ENCODE measurements around the gene CDRT4. TPM values are rescaled to one million over a fixed set of nuclear protein-coding genes. Genes with fewer than 3 reads are reported as not detected.
A peak's percentile ranks its signal among the peaks of the same experiment; 100 is the strongest.
"Not testable (repeated sequence)": the region's sequence is repeated elsewhere in the genome, so short reads cannot be mapped to it uniquely, and the experiment has no call there.

CDRT4 gene
- total RNA-seq, 1 donor from 2014 or later: 3.4 TPM

- no peak for DNase-seq (ENCODE audit: low read depth)
Observed at GRCh38 chr17:15457723-15458094, 9.7 kb downstream of the CDRT4 start.

DNA sequence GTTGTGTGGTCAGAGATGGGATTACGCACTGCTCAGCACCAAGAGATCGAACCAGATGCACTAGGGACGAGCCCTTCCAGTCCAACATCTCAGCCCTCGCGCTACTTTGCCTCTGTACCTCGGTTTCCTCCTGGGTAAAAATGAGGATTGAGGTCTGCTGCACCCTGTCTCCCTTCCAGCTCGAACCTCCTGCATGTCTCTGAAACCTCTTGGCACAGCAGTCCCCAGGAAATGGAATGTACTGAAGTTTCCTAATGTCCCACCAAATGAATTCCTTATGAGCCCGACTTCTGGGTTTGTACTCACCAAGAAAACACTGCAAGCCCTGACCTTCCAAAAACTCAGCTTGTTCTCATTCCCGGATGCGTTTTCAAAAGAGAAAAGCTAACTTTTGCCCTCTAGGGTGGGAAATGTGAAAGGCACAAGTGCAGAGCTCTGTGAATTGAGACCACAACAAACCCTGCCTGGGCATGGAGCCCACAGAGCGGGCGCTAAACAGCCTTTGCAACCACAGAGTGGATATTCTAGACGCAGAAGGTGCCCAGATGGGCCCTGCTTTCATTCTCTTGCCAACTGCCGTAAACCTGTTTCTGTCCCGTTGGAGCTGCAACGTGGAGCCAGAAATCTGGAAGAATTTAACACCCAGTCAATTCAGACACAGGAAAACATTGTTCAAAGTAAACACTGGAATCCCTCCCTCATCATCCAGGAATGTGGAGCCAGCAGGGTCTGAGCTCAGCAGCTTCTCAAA lies 10.3 kb downstream of the CDRT4 start:
- peak; percentile 99 for DNase-seq (ENCODE audit: low read depth)

DNA sequence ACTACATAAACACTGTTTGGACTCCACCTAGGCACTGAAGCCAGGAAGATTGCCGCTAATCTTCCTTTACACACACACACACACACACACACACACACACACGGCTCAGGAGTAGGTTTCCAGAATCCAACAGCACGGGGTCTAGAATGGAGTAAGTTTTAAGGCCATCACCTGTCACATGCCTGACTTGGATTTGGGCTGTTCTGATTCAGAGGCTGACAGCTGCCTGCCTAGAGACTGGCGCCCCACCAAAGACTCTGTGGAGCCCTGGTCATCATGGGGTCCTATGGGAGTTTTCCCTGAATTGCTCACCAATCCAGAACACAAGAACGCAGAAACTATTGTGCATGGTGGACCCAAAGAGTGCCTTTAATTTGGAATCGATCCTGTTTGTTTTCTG lies 10.9 kb downstream of the CDRT4 start:
- peak; percentile 94 for DNase-seq (ENCODE audit: low read depth)

GRCh38 chr17:15454346-15454745 lies 13.1 kb downstream of the CDRT4 start:
- no peak for DNase-seq (ENCODE audit: low read depth)

DNA sequence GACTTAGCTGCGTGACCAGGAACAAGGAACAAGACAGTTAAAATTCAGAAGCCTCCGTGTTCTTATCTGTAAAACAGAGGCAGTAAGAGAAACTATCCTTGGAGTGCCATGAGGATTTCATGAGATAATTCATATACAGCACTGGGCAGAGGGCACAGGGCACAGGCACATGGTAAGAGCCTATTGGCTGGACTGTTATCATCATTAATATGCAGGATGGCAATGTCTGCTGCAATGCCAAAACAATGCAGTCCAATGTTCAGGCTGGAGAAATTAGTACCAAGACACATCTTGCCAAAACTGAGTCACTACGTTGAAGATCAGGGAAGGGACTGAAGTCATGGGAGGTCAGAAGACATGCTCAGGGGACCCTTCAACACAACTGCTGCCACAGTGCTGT lies 13.6 kb downstream of the CDRT4 start:
- no peak for DNase-seq (ENCODE audit: low read depth)

DNA sequence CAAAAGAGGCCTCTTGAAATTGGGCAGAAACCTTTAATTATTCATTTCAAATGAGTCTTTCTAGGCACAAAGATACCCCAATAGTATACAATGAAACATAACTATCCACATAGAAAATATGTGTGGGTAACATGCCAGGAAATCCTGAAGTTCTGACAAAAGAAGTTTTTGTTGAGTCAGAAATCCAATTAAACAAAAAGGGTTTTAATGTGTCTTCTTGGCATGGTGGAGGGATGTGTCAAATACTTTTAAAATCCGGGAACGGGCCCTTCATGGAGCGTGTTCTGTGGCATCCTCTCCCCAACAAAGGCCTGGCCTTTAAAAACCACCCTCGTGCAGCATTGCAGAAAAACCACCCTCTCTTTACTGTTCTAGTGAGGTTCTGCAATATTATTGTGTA lies 14.2 kb downstream of the CDRT4 start:
- no peak for DNase-seq (ENCODE audit: low read depth)

DNA sequence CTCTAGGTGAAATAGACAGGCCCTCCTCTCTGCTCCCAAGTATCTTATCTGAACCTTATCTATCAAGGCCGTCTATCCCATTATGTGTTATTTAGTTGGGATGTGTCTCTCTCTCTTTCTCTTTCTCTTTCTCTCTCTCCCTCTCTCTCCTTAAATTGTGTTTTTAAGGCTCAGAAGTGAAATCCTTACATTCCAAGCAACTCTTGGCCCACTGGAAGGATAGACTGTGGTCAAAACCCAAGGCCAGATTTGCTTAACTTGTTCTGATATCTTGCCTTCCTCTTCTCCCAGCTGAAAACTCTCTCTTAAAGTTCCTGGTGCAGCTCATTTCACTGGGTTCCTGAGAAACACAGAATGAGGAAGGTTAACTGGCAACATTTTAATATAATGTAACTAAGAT lies 14.7 kb downstream of the CDRT4 start:
- no peak for DNase-seq (ENCODE audit: low read depth)

- DNase-seq (ENCODE audit: low read depth): no peak
Observed at GRCh38 chr17:15451680-15452079, 15.7 kb downstream of the CDRT4 start.

DNA sequence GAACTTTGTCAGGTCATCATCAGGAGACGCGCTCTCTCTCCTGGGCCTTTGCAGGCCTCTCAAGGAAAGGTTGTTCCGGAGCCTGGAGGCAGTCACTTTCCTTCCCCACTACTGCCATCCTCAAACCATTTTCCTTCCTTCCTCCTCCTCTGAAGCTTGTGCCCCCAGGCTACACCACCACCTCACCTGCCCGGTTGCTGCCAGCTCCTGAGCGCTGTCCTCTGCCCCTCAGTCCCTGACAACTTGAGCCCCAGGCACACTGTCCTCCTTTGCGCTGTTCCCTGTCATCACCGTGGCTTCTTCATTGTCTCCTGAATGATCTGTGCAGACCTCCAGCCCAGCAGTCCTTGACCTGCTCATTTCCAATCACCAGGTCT lies 18.9 kb downstream of the CDRT4 start:
- no peak for DNase-seq (ENCODE audit: low read depth)

- no peak for DNase-seq (ENCODE audit: low read depth)
Observed at GRCh38 chr17:15447928-15448579, 19.4 kb downstream of the CDRT4 start.

- no peak for DNase-seq (ENCODE audit: low read depth)
Observed at GRCh38 chr17:15446036-15446435, 21.4 kb downstream of the CDRT4 start.

- DNase-seq (ENCODE audit: low read depth): no peak
Observed at GRCh38 chr17:15444805-15445204, 22.6 kb downstream of the CDRT4 start.

DNA sequence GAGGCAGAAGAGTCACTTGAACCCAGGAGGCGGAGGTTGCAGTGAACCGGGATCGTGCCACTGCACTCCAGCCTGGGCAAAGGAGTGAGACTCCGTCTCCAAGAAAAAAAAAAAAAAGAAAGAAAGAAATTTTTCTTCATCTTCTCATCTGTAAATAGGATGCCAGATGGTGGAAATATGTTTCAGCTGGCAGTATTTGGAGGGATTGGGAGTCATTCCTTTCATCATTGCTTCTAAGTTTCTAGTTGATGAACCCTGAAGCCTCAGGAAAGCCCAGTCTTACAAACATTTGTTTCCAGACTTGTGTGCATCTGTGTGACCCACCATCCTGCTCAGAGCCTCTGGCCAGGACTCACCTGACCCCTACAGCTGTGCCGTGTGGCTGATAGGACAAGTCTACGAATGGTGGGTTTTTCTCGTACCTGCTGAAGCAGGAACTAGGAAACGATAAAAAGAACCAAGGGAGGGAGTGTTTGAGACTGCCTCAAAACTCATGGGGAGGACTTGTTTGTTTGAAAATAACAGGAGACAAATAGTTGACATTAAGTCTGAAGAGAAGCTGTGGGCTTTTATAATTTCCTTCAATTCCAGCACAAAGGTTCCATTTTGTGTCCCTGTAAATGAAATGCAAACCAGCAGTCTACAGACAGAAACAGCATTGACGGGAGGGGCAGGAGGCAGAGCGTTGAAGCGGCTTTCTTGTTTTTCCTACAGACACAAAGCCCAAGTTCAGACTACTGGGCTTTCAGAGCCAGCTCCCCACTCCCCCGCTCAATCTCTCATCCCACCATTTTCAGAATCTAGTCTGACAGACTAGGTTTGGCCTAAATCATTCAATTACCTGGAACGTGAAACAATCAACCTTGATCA lies 24.9 kb downstream of the CDRT4 start:
- DNase-seq (ENCODE audit: low read depth): no peak

GRCh38 chr17:15441315-15441714 lies 26.1 kb downstream of the CDRT4 start:
- DNase-seq (ENCODE audit: low read depth): no peak

DNA sequence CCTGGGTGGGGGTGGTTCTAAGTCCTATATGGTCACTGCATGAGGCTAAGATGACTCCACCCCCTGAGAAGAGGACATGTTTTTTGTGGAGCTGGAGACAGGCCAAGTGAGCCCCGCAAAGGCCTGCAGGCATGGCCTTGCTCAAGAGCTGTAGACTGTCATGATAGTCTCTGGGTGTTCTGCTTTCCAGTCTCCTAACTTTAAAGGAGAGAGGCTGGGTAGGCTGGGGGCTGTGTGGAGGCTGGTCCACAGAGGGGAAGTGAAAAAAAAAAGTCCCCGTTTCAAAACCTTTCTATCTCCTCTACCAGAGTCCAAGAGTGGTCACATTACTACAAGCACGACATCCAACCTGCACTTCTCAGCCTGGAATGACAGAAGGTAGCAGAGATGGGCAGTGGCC lies 27.1 kb downstream of the CDRT4 start:
- no peak for DNase-seq (ENCODE audit: low read depth)

DNA sequence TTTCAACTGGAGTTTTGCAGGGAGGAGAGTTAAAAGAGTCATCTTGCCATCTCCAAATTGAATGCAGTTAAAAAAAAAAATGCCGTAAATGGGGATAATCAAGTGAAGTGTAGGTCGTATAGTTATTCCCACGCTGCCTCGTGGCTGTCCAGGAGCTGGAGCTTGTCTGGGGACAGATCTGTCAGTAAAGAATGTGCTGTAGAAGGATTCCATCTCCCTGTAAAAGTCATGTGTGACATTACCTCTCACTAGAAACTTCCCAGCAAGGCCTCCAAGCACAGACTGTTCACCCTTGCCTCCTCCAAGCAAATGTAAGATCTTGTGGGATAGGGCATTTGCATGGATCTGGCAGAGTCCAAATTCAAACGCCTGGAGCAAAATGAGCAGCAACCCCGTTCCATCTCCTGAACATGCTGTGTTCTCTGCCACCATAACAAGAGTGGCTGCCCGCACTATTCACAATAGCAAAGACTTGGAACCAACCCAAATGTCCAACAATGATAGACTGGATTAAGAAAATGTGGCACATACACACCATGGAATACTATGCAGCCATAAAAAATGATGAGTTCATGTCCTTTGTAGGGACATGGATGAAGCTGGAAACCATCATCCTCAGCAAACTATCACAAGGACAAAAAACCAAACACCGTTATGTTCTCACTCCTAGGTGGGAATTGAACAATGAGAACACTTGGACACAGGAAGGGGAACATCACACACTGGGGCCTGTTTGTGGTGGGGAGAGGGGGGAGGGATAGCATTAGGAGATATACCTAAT lies 28.0 kb downstream of the CDRT4 start:
- DNase-seq (ENCODE audit: low read depth): not testable (repeated sequence)

- DNase-seq (ENCODE audit: low read depth): no peak
Observed at GRCh38 chr17:15438491-15439105, 28.8 kb downstream of the CDRT4 start.

GRCh38 chr17:15437303-15437635 lies 30.2 kb downstream of the CDRT4 start:
- DNase-seq (ENCODE audit: low read depth): no peak

- DNase-seq (ENCODE audit: low read depth): peak; percentile 62
Observed at GRCh38 chr17:15436473-15437302, 30.7 kb downstream of the CDRT4 start.

DNA sequence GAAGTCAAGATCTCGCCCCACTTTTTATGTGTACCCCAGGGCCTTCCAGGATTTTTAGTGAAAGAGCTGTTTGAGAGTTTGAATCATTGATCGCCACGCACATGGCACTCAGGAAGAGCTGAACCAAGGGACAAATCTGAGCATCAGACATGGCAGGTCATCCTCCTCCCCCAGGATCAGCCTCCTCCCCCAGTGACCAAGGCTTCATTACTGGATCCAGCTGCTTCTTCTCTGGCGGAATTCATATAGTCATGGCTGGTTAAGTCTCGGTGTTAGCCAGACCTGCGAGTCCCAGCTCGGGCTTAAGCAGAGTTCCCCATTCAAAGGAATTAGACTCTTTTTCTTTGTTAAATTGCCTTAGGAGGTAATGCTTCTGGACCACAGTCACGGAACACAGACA lies 32.5 kb downstream of the CDRT4 start:
- no peak for DNase-seq (ENCODE audit: low read depth)
